ENCODE results near the gene SLC45A3. TPM values are rescaled to one million over a fixed set of nuclear protein-coding genes. Genes with fewer than 3 reads are reported as not detected.

Gene SLC45A3
- total RNA-seq, 1 donor from 2014 or later = 1.2 TPM

DNA sequence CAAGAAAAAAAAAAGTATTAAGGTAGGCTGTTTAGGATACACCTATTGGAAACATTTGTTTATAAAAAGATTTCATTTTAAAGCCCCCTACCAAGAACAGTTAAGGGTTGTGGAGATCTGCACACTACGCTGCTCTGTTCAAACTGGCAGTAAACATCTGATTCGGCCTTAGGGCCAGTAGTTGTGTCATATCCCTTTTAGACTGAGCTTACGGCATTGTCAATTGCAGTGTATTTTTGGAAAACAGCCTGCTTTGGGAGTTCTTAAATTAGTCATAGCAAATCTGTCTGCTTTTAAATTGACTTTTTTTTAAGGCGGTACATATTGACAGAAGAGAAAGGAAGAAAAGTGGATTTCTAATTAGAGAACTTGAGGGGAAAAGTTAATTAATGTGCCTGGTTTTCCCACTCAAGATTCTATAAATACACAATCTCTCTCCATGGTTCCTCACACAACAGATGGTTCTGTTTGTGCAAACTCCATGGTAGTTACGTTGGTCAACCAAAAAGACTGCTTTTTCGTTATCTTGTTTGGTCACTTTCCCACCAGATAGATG, 46.8 kb downstream of the SLC45A3 start:
- peak; percentile 24 for ATAC-seq

GRCh38 chr1:205632669-205633169, 47.6 kb downstream of the SLC45A3 start:
- ATAC-seq = no peak

GRCh38 chr1:205631768-205632668, 48.3 kb downstream of the SLC45A3 start, which contains the start of gene ELK4:
TSS of gene ELK4 (minus strand) at chr1:205632011. CDS start at chr1:205623882, 8,129 bp downstream.
- peak; percentile 97 for ATAC-seq

- ATAC-seq = peak; percentile 58
Measured at GRCh38 chr1:205631010-205631767, 49.1 kb downstream of the SLC45A3 start.

GRCh38 chr1:205630651-205631009, 49.7 kb downstream of the SLC45A3 start:
- ATAC-seq = no peak

DNA sequence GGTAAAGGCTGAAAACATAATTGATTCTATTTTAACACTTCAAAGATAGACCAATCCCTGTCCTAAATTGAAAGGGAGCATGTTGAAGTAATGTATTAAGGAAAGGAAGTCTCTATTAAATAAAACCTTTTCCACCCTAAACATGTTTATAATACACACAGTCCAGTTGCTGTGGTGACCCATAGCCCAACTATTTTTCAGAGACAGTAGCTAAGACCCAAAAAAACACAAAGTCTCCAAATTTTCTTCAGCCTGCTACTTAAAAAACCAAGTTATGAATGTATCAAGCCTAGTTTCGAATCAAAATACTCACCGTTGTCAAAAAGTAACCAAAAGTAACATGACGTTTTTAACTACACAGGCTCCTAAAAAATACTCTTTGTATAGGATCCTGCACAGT, 50.1 kb downstream of the SLC45A3 start:
- ATAC-seq = no peak

GRCh38 chr1:205629751-205630150, 50.6 kb downstream of the SLC45A3 start:
- no peak for ATAC-seq

GRCh38 chr1:205627956-205628355, 52.4 kb downstream of the SLC45A3 start:
- no peak for ATAC-seq

DNA sequence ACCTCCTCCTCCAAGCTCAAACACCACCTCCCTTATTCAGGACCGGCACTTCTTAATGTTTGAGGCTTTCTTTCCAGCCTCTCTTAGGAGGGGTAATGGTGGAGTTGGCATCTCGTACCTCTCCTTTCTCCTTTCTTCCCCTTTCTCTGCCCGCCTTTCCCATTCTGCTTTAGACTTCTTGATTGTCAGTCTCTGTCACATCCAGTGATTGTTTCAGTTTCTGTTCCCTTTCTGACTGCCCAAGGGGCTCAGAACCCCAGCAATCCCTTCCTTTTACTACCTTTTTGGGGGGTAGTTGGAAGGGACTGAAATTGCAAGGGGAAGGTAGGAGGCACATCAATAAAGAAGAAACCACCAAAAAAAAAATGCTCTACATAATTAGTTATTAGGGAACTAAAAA, 54.1 kb downstream of the SLC45A3 start:
- no peak for ATAC-seq

- ATAC-seq = no peak
Measured at GRCh38 chr1:205623646-205624045, 56.7 kb downstream of the SLC45A3 start.

GRCh38 chr1:205620269-205620668, 60.0 kb downstream of the SLC45A3 start:
- ATAC-seq = no peak

GRCh38 chr1:205619376-205619775, 60.9 kb downstream of the SLC45A3 start:
- no peak for ATAC-seq

GRCh38 chr1:205616563-205617293, 63.6 kb downstream of the SLC45A3 start:
- ATAC-seq = peak; percentile 50

GRCh38 chr1:205615789-205616188, 64.5 kb downstream of the SLC45A3 start:
- no peak for ATAC-seq

- no peak for ATAC-seq
Measured at GRCh38 chr1:205613854-205614412, 66.4 kb downstream of the SLC45A3 start.

DNA sequence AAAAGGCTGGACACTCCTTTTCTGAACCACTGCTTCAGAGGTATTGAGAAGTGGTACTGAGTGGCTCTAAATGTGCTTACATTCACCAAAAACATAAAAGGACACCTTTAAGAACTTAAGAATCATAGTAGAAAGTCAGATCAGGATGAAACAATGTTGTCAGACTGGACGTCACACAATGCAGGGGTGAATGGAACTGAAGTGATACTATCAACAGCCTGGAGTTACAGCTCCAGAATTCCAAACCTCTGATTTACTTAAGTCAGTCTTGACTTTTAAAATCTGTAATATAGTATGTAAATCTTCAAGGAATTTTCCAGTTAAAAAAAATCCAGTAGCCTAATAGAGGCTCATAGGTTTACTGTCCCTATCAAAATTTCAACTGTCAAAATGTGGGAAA, 67.8 kb downstream of the SLC45A3 start:
- no peak for ATAC-seq

DNA sequence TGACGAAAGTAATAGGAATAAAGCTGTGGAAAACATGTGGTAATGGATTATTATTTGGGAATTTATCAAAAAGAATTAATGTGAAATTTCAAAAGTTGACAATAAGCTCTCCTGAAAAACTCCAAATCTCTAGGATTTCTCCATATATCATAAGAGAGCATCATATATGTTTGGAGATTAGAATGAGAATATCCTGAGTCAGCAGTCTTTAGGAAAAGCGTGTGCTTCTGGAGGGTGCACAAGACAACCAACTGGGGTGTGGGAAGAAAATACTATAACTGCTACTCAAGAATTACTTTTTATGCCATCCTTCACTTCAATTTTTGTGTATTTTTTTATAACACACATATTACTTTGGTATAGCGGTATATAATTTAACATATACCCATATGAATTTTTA, 68.2 kb downstream of the SLC45A3 start:
- ATAC-seq = no peak

DNA sequence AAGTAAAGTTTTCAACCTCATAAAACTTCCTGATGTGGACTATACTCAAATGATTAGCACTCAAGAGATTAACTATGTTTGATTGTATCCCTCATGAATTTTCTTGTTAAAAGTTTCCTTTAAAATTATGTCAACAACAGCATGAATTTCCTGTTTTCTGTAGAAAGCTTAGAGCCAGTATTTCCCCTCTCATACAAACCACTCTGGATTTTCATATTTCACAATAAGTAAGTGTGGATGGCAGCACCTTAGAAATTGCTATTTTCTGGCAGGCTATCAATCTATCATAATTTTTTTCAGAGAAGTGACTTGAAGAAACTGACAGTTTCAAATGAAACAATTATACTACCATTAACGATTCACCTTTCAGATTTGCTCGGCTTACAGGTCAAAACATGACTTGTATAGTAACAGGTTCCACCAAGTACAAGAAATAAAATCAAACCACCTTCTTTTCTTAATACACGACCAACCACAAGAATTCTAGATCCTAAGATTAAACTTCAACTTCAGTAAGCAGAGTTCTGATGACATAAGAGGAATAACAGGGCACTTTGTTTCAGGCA, 69.3 kb downstream of the SLC45A3 start:
- ATAC-seq = peak; percentile 33

- ATAC-seq = no peak
Measured at GRCh38 chr1:205610036-205610435, 70.3 kb downstream of the SLC45A3 start.
